Keratinocyte (primary cell): ENCODE measurements around the gene SPRR2E. TPM values are rescaled to one million over a fixed set of nuclear protein-coding genes. Genes with fewer than 3 reads are reported as not detected.

Experiments used
- DNase-seq: peaks from one replicate; pipeline ENCODE4 v3.0.0-alpha.2; 2011; ENCODE audit warnings: low read depth, missing footprints, low spot score
- FAIRE-seq: peaks from 2 replicates; lab custom pipeline; 2011; peaks lifted over from hg19 to GRCh38; lab: Jason Lieb, UNC
- H2AFZ ChIP-seq: 2 replicates; pipeline ENCODE4 v1.6.0; 2012; ENCODE audit warnings: low read length, control low read depth, inconsistent platforms; ENCODE audit not compliant: control insufficient read depth
- H3K27ac ChIP-seq: 2 replicates; pipeline ENCODE4 v1.5.1; 2011; ENCODE audit warnings: low read length; ENCODE audit not compliant: control insufficient read depth, insufficient read depth
- H3K27me3 ChIP-seq: 3 replicates; pipeline ENCODE4 v1.6.0; 2011; ENCODE audit warnings: low read length; ENCODE audit not compliant: control insufficient read depth, insufficient read depth; ENCODE audit errors: extremely low read depth
- H3K36me3 ChIP-seq, 2 experiments: 2 replicates in 1 of 2; 3 replicates in 1 of 2; pipeline ENCODE4 v1.5.1; 2011; ENCODE audit warnings: low read length in 2 of 2, mild to moderate bottlenecking in 1 of 2; ENCODE audit not compliant: control insufficient read depth in 2 of 2, insufficient read depth in 2 of 2; ENCODE audit errors: extremely low read depth in 1 of 2
- H3K4me1 ChIP-seq: 3 replicates; pipeline ENCODE4 v1.5.1; 2011; ENCODE audit warnings: low read length; ENCODE audit not compliant: control insufficient read depth, insufficient read depth; ENCODE audit errors: extremely low read depth
- H3K4me2 ChIP-seq: 3 replicates; pipeline ENCODE4 v1.6.0; 2011; ENCODE audit warnings: low read depth, low read length; ENCODE audit not compliant: control insufficient read depth, insufficient read depth; ENCODE audit errors: extremely low read depth
- H3K4me3 ChIP-seq, 3 experiments: fragments of 200-600 bp in 1 of 3; sonication (generic) in 1 of 3; 2 replicates in 2 of 3; 3 replicates in 1 of 3; pipeline ENCODE4 v1.5.1; 2011 to 2016; ENCODE audit warnings: low read length in 3 of 3, mild to moderate bottlenecking in 3 of 3, control low read depth in 2 of 3, inconsistent platforms in 1 of 3, low read depth in 1 of 3, mixed read lengths in 1 of 3, mixed run types in 1 of 3, moderate library complexity in 1 of 3; ENCODE audit not compliant: control insufficient read depth in 2 of 3, insufficient read depth in 2 of 3; ENCODE audit errors: extremely low read depth in 1 of 3
- H3K79me2 ChIP-seq: 2 replicates; pipeline ENCODE4 v1.6.0; 2012; ENCODE audit warnings: low read length; ENCODE audit not compliant: control insufficient read depth, insufficient read depth
- H3K9ac ChIP-seq: 3 replicates; pipeline ENCODE4 v1.6.0; 2011; ENCODE audit warnings: low read length; ENCODE audit not compliant: control insufficient read depth, insufficient read depth; ENCODE audit errors: extremely low read depth
- H3K9me1 ChIP-seq: 3 replicates; pipeline ENCODE4 v1.6.0; 2011; ENCODE audit warnings: low read length; ENCODE audit not compliant: control insufficient read depth, insufficient read depth; ENCODE audit errors: extremely low read depth
- H3K9me3 ChIP-seq: 2 replicates; pipeline ENCODE4 v1.5.1; 2012; ENCODE audit warnings: low read depth, low read length; ENCODE audit not compliant: control insufficient read depth
- H4K20me1 ChIP-seq: 3 replicates; pipeline ENCODE4 v1.6.0; 2011; ENCODE audit warnings: low read length; ENCODE audit not compliant: control insufficient read depth, insufficient read depth; ENCODE audit errors: extremely low read depth
- EZH2 ChIP-seq: IDR thresholded peaks from one replicate; pipeline ENCODE4 v1.6.1; 2012; ENCODE audit warnings: inconsistent platforms, mild to moderate bottlenecking, low read length, moderate library complexity
- dilution Hi-C: fragments of 300-500 bp; cut with MboI; formaldehyde crosslinking; loops from one replicate; pipeline ENCODE4 v1.7.0; 2020; ENCODE audit warnings: low sequenced_read_pairs; ENCODE audit not compliant: extremely low pct_ligation_motif_present
- polyA plus RNA-seq, 5 experiments: library from polyadenylated mRNA; depleted of rRNA in 3 of 5; stranded (reverse) in 3 of 5; stranded (forward) in 1 of 5; unstranded in 1 of 5; fragments of >200 nt; gene quantifications; 1 replicate in 1 of 5; 2 replicates in 3 of 5; 3 replicates in 1 of 5; pipeline versions ENCODE4 v1.2.1 to v1.2.3, GENCODE V29; 2011 to 2012; ENCODE audit warnings: missing spikeins in 2 of 5, low read depth in 1 of 5, low replicate concordance in 1 of 5
- TF ChIP-seq, protein P1 (sequence below), 3 experiments: IDR thresholded peaks in 1 of 3; conservative IDR thresholded peaks in 1 of 3; optimal IDR thresholded peaks in 1 of 3; 2 replicates in 2 of 3; 3 replicates in 1 of 3; pipeline versions ENCODE3 to v1.5.1; 2011; ENCODE audit warnings: low read length in 3 of 3, mild to moderate bottlenecking in 3 of 3, moderate library complexity in 2 of 3, control low read depth in 1 of 3, inconsistent platforms in 1 of 3; ENCODE audit not compliant: insufficient read depth in 2 of 3; ENCODE audit errors: extremely low read depth in 1 of 3

SPRR2E gene
- polyA plus RNA-seq, 1 donor (not counting 4 experiments of a cell fraction or from before 2014, with no cell fraction given), result 10.5 TPM

DNA sequence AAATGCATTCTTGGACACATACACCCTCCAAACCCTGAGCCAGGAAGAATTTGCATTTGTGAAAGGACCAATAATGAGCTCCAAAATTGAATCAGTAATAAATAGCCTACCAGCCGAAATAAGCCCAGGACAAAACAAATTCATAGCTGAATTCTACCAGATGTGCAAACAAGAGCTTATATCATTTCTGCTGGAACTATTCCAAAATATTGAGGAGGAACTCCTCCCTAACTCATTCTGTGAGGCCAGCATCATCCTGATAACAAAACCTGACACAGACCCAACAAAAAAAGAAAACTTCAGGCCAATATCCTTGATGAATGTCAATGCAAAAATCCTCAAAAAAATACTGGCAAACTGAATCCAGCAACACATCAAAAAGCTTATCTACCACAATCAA is 6.7 kb downstream of the SPRR2E start:
- no peak overlapping the region for H3K4me2 ChIP-seq
- no peak overlapping the region for H3K4me3 ChIP-seq
- DNase-seq (no peak), FAIRE-seq (no peak)
- no peaks in the 10 kb centered on the region for H3K27me3 ChIP-seq
- no peaks in the 10 kb centered on the region for H3K4me1 ChIP-seq
- H3K27ac ChIP-seq, result no peak overlapping the region
- dilution Hi-C loops, result no loop called here
- H3K36me3 ChIP-seq, result no peaks in the 10 kb centered on the region
- TF ChIP-seq, protein P1, sequence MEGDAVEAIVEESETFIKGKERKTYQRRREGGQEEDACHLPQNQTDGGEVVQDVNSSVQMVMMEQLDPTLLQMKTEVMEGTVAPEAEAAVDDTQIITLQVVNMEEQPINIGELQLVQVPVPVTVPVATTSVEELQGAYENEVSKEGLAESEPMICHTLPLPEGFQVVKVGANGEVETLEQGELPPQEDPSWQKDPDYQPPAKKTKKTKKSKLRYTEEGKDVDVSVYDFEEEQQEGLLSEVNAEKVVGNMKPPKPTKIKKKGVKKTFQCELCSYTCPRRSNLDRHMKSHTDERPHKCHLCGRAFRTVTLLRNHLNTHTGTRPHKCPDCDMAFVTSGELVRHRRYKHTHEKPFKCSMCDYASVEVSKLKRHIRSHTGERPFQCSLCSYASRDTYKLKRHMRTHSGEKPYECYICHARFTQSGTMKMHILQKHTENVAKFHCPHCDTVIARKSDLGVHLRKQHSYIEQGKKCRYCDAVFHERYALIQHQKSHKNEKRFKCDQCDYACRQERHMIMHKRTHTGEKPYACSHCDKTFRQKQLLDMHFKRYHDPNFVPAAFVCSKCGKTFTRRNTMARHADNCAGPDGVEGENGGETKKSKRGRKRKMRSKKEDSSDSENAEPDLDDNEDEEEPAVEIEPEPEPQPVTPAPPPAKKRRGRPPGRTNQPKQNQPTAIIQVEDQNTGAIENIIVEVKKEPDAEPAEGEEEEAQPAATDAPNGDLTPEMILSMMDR (optimal IDR thresholded peaks at IDR 0.05 in 1 of 3, IDR thresholded peaks at IDR 0.05 in 1 of 3, conservative IDR thresholded peaks at IDR 0.05 in 1 of 3; ENCODE audit: extremely low read depth in 1 of 3, insufficient read depth in 2 of 3, low read length in 3 of 3), result no peak
- no peak for TF ChIP-seq EZH2
- H3K9me3 ChIP-seq, result no peaks in the 10 kb centered on the region
- no peaks in the 10 kb centered on the region for H4K20me1 ChIP-seq
- no peaks in the 10 kb centered on the region for H3K79me2 ChIP-seq
- H3K9ac ChIP-seq, result no peak overlapping the region
- no peaks in the 10 kb centered on the region for H3K9me1 ChIP-seq
- no peak overlapping the region for H2AFZ ChIP-seq

DNA sequence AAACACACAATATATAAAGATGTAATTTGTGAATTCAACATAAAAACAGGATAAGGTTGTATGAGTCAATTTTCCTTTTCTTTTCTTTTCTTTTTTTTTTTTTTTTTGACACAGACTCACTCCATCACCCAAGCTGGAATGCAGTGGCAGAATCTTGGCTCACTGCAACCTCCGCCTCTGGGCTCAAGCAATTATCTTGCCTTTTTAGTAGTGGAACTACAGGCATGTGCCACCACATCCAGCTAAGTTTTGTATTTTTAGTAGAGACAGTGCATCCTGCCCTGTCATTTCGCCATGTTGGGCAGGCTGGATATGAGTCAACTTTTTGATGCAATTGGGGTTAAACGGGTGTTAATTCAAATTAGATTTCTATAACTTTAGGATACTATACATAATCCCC is 12.6 kb downstream of the SPRR2E start:
- dilution Hi-C loops, result no loop called here
- no peaks in the 10 kb centered on the region for H4K20me1 ChIP-seq
- H3K4me2 ChIP-seq, result peak overlapping the region; percentile 3
- H2AFZ ChIP-seq, result no peak overlapping the region
- DNase-seq (no peak), FAIRE-seq (peak; percentile 75)
- no peaks in the 10 kb centered on the region for H3K27me3 ChIP-seq
- no peak overlapping the region for H3K4me3 ChIP-seq
- H3K9me3 ChIP-seq, result no peaks in the 10 kb centered on the region
- no peak overlapping the region for H3K9ac ChIP-seq
- H3K9me1 ChIP-seq, result no peaks in the 10 kb centered on the region
- H3K27ac ChIP-seq, result peak overlapping the region; percentile 51
- no peaks in the 10 kb centered on the region for H3K79me2 ChIP-seq
- no peak for TF ChIP-seq EZH2
- TF ChIP-seq, protein P1 (optimal IDR thresholded peaks at IDR 0.05 in 1 of 3, IDR thresholded peaks at IDR 0.05 in 1 of 3, conservative IDR thresholded peaks at IDR 0.05 in 1 of 3; ENCODE audit: extremely low read depth in 1 of 3, insufficient read depth in 2 of 3, low read length in 3 of 3), result no peak
- no peaks in the 10 kb centered on the region for H3K36me3 ChIP-seq
- H3K4me1 ChIP-seq, result peaks cover 9% of the 10 kb centered on the region
